IPS DF 4.7 (cell line): ENCODE measurements around the gene CLDN19.

Experiments
- DNase-seq: peaks from one replicate; pipeline ENCODE4 v3.0.0-alpha.2; 2013; ENCODE audit warnings: low spot score; ENCODE audit errors: extremely low read depth

The CLDN19 gene, protein sequence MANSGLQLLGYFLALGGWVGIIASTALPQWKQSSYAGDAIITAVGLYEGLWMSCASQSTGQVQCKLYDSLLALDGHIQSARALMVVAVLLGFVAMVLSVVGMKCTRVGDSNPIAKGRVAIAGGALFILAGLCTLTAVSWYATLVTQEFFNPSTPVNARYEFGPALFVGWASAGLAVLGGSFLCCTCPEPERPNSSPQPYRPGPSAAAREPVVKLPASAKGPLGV

DNA sequence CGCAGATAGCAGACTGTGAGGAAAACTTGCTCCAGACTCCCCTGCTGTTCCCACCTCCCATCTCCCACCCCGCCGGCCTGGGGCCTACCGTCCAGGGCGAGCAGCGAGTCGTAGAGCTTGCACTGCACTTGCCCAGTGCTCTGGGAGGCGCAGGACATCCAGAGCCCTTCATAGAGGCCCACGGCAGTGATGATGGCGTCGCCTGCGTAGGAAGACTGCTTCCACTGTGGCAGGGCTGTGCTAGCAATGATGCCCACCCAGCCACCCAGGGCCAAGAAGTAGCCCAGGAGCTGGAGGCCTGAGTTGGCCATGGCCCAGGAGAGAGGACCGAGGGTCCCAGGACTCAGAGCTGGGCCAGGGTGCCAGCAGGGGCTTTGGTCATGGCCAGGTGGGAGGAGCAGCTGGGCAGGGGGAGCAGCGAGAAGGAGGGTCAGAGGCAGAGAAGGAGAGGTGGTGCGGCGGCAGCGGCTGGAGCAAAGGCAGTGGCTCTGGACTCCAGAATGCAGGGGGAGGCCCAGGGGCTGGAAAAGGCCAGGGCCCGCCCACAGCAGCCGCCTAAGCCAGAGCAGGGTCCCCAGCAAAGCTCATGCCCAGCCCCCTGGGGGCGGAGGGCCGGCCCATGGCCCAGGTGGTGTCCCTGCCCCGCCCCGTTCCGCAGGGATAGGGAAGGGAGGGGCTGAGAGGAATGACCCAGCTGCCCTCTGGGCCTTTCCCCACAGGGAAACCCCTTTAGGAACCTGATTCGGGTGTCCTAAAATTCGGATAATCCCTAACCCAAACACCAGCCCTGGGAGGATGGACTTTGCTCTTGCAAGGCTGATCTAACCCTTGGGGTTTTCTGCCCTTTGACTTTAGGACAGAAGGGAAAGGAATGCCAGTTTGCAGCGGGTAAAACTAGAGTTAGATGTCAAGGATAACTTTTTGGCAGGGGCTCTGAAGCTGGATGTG is at the start of gene CLDN19:
TSS of gene CLDN19 (minus strand) at position 484 of the 948 bp plus-strand sequence. CDS start at position 311, 173 bp downstream.
- peak; percentile 66 for DNase-seq

DNA sequence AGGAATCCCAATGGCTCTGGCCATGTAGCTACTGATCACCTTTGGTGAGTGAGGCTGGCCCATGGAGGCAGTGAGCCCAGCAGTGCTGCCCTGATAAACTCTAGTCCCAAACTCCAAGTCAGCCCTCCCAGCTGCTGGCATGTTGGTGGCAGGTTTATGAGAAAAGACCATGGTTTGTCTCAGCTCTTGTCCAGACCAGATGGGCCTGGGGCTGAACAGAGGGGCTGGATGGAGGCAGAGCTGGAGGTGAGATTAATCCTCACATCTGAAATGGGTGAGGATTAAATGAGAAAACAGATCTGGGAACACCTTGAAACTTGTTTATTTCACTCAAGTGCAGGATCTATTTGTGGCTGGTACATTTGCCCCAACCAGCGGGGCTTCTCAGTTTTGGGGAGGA is 48.0 kb upstream of the CLDN19 start:
- no peak for DNase-seq

DNA sequence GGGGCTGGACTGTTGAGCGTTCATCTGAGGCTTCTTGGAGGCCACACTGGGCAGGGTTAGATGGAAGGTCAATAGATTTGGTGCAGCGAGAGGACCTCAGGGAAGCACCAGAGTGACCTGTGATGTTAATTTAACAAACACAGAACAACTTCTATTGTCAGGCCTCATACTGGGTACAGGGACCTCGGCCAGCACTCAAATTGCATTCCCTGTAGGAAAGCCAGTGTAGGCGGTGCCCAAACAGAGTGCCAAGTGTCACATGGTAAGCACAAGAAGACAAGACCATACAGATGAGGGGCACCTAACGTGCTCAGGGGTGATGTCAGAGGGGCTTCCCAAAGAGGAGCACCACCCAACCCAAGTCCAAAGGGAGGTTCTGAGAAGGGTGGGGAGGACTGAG is 46.1 kb upstream of the CLDN19 start:
- DNase-seq = no peak

DNA sequence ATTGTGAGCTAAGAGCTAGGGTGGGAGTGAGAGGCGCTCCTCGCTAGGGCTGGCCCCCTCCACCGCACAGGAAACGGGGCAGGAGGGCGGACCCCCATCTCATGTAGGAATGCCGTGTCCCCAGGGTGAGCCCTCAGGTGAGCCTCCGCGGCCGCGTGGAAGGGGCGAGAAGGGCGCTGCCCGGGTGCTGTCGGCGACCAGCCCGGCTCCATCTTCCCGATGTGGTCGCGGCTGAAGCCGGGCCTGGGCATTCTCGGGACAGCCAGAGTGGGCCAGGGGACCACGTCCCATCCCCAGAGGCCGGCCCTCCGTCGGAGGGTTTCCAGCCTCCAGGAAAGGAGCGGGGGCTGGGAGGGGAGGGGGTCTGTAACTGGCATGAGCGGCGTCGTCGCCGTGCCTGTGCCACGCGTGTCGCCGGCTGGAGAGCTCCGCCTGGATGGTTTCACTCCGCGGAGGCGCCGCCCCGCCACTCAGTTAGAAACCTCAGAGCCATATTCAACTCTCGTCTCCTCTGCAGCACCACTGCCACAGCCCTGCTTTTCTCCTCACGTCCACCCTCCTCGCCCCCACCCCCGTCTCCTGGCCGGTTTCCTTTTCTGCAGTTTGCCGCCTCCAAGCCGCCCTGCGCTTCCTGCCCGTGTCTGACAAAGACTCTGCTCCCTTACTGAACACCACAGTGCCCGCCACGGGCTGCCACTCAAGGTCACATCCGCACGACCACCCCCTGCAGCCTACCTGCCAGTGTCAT is 45.1 kb upstream of the CLDN19 start, which contains the start of gene TMEM269:
TSS of gene TMEM269 (plus strand) at position 46 of the 748 bp plus-strand sequence. CDS start 4,903 bp downstream, outside the sequence.
- DNase-seq = no peak

DNA sequence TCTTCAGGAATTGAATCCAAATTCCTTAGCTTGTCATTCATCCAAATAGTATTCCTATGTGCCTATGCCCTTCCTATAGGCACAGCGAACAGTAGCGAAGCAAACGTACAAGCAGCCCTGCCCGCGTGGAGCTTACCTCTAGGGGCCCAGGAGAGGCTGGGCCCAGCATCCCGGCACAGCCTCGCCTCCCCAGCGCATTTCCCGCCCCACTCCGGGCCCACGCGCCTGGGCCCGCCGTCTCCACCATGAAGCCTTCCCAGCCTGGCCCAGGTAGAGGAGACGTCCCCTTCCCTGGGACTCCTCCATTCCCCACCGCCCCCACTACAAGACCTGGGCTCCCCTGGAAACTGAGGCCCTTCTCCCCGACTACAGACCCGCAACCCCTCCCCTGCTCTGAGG is 44.5 kb upstream of the CLDN19 start:
- no peak for DNase-seq

DNA sequence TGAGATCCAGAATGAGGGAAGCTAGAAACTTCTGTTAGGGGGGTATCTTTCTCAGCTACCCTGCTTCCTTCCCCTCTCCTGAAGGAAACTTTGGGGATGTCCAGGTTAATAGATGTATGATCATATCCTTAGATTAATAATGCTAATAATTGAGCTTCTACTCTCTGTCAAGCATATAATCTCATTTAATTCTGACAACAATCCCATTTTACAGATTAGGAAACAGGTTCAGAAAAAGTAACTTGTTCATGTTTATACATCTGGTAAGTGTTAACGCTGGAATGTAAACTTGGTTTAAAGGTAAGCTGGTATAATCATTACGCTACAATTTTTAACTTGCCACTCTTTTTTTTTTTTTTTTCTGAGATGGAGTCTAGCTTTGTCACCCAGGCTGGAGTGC is 43.1 kb upstream of the CLDN19 start:
- no peak for DNase-seq

DNA sequence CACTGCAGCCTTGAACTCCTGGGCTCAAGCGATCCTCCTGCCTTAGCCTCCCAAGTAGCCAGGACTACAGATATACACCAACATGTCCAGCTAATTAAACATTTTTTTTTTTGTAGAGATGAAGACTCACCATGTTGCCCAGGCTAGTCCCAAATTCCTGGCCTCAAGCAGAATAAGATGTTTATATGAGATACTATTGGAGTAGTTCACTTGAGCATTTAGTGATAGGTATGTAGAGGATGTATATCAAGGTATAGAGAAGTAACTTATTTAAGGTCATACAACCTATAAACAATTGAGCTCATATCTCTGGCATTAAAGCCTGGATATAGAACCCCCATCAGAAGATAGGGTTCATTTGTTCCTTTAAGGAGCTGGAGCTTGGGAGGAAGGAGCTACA is 40.1 kb upstream of the CLDN19 start:
- no peak for DNase-seq

DNA sequence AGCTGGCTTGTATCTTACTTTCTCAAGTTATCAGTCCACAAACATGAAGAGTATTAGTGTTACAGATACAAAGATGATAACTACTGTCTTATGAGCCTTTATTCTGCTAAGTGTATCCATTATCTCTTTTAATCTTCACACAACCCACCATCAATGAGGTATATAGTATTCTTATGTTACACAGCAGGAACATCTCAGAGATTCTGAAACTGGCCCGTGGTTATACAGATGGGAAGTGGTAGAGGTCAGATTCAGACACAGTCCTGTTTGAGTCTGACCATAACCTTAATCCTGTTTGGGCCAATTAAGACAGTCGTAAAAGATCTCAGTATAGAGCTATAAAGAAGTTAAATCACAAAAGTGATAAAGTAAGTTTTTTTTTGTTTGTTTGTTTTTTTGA is 39.7 kb upstream of the CLDN19 start:
- no peak for DNase-seq

DNA sequence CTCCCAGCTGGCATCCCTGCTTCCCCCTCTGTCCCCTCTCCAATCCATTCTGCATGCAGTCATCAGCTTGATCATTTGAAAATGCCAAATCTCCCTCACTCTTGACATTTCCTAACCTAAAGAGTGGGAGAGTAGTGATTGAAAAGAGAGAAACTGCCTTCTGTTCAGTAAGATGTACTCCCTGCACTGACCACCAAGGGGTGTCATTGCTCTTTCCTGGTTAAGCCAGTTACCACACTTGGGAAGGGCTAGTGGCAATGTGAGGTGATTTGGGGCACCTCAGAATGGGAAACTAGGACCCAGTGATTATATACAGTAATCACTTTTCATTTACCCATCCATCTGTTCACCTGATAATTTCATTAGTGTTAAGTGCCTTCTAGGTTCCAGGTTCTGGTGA is 37.8 kb upstream of the CLDN19 start:
- no peak for DNase-seq

DNA sequence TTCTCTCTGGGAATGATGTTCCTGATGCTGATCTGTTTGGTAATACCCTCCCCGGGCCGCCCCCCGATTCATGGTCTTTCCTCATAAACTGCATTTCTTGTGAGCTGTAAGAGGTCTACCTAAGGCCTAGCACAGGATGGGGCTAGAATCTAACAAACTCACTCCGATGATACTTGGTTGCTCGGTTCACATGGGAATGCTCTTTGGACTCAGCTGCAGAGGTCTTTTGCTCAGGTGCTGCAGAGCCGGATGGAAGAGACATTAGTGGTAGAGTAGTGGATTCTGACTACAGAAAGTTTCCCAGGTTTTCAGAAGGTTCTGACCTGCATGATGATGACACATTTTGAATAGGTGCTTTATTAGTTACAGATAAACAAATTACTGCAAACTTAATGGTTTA is 36.5 kb upstream of the CLDN19 start:
- no peak for DNase-seq

DNA sequence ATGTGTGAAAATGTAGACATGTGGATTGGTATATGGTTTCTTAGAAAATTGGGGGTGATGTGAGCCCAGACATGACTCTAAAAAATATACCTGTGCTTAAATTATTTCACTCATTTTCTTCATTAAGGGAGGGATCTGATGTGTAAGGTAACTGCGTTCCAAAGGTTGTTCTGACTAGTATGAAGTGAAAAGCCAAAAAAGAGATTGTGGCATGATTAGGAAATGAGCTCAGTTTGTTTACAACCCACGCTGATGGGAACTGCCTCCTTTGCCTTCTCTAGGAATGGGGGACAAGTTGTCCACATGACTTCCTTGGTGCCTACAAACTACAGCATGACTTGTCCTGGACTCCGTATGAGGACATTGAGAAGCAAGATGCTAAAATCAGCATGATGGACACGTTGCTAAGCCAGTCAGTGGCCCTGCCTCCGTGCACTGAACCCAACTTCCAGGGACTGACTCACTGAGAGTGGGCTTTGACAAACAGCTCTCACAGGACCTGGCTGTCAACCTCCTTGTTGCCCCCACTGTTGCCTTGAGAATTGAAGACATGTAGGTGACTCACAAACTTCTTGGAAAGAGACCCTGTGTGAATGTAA is 35.0 kb upstream of the CLDN19 start:
- no peak for DNase-seq

DNA sequence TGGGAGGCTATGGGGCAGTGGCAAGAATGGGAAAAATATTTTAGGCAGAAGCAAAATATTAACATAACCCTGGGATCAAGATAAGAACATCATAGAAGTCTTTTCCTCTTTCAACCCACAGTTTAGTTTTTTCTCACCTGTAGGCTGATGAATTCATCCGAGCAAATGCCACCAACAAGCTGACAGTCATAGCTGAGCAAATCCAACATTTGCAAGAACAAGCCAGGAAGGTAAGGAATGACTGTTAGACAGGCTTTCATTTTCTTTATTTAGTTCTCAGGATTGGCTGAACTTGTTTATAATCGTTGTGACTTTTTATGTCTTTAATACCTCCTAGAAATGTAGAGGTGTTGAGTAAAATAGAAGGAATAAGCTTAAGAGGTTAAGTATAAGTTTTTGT is 33.4 kb upstream of the CLDN19 start:
- DNase-seq = no peak

DNA sequence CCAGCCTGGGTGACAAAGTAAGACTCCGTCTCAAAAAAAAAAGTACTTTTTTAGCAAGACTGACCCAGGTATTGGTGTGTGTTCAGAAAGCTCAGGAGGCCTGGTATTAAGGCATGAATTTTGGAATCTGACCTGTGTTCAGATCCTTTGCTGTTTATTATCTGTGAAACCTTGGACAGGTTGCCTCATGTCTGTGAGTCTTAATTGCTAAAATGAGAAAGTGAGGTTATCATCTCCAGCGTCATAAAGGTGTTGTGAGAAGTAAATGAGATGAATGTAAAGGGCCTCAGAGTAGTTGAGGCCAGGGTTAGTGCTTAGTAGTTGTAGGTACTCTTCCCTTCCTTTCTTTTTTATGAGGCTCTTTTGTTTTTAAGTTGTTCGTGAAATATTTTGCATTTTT is 29.8 kb upstream of the CLDN19 start:
- no peak for DNase-seq

DNA sequence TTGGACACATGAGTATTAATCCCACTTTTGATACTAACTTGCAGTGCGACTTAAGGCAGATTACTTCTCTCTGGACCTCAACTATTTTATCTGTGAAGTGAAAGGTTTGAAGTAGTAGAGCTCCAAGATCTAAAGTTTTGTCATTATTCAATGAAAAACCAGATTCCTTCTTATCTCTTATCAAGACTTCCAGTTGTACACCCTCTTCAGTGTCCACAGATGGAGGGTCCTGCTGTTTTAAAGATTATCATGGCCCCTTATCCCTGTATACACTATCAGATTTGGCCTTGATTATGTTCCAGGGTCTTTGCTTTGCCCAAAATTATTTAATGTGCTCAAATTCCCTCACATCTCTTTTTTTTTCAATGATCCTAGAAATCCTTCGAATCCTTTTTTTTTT is 28.1 kb upstream of the CLDN19 start:
- no peak for DNase-seq

DNA sequence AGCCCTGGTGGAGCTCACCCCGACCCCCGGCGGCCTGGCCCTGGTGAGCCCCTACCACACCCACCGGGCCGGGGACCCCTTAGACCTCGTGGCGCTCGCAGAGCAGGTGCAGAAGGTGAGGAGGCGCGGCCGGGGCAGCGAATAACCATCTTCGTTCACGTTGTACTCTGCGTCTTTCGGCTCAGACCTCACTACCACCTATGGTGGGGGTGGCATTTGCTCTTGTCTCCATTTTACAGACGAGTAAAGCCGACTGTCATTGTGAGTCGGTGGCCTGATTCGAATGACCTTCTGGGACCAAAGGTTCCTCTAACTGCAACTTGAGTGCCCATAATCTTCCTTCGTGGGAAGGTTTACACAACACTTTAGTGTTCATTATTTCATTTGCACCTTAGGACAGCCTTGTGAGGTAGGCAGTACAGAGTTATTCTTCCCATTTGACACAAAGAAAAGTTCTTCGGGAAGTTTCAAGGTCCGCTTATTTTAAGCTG is 27.5 kb upstream of the CLDN19 start:
- no peak for DNase-seq

DNA sequence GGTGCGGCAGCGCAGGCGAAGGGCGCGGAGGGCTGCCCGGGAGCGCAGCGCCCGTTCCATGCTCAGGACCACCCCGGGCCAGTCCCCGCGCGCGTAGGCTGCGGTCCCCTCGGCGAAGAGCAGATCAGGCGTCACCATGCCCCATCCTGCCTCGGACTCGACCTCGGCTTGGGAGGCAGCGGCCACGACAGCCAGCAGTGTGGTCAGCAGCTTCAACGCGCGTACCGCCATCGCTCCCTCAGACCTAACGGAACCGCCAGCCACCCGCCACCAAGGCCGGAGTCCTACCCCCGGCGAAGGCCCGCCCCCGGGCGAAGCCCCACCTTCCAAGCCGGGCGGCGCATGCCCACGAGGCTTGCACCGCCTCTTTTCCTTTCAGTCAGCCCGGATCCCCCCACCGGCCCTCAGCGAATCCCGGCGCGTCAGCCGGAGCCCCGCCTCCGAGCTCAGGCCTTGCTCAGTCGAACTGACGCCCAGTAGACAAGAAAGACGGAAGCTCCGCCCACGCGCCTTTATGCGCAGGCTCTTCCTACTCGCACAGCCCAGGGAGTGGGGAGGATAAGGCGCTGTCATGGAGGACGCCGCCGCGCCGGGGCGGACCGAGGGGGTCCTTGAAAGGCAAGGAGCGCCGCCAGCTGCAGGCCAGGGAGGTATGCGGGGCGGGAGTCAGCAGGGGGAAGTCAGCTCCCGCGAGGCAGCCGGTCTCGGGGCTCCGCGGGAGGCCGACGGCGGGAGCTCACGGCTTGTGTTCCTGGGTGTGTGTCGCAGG is 26.9 kb upstream of the CLDN19 start, which contains the start of the genes C1orf50 and P3H1:
TSS of gene C1orf50 (plus strand) at position 509 of the 769 bp plus-strand sequence. CDS start at position 572, 63 bp downstream.
TSS of gene P3H1 (minus strand) at position 288 of the 769 bp plus-strand sequence. CDS start at position 231, 57 bp downstream.
- peak; percentile 97 for DNase-seq

DNA sequence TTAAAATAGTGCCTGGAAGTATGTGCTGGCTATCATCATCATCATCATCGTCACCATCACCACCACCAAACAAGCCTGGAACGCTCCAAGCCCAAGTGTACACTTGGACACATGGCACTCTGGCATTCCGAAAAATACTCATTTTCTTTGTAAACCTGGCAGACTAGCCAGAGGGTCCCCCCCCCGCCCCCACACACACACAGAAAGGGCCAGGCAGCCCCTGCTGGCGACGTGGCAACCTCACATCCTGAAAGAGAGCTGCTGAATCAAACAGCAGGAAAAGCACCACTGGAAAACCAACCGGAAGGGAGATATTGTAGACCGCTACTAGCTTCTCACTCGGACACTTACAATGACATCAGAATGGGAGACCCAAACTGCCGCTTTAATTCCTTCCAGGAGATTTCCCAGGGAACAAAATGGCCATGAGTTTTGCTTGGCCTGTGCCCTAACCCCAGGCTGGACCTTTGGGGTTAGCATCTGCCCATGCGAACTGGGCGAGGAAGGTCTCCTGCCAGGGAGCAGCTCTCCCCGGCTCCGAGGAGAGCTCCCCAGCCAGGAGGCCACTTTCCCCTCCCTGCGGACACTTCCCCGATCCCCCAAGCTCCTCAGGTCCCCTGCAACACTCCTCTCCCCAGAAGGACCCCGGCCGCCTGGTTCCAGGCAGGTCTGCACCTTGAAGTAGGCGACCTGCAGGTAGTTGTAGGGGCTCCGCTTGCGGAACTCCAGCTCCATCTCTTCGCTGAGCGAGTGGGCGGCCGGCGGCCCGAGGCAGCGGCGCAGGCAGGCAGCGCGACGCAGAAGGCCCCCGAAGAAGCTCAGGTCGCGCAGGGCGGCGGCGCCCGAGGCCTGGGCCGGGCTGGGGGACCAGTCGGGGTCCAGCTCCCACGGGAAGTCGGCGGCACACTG is 26.1 kb upstream of the CLDN19 start:
- no peak for DNase-seq

DNA sequence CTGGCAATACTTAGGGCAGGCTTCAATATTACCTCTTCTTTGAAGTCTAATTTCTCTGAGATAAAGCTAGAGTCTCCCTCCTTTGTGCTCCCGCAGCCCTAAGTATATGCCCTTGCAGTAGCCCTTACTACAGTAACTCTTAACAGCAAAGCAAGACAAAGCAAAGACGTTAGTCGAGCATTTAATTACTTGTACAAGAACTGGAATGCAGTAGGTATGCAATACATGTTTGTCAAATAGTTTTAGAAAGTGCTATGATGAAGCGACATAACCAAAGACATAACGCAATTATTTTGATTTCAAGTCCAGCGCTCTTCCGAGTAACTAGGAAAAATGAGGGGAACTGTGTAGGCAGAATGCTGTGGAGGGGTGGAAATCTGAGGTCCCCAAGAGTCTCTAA is 25.2 kb upstream of the CLDN19 start:
- DNase-seq = no peak

DNA sequence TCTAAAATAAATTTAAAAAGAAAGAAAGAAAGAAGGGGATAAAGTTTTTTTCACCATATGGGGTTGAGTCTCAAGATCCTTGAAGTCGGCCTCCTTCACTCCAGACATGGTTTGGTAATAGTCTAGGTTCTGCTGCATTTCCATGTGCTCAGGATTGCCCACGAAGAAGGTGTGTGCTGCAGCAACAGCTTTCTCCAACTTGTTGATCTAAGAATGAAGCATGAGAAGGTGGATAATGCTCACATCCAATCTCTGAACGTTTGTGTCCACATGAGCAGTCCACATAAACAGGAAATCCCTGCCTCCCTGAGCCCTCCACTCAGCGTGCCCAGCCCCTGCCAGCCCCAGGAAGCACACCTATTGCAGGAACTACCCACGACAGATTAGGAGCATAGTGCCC is 22.2 kb upstream of the CLDN19 start:
- DNase-seq = no peak
